GM21526 (cell line): ENCODE results near the gene RNU2-63P.
"Not testable (repeated sequence)": the region's sequence is repeated elsewhere in the genome, so short reads cannot be mapped to it uniquely, and the experiment has no call there.

Experiments used
- ATAC-seq: cut with Tn5 transposase; IDR thresholded peaks from one replicate; pipeline ENCODE4 v1.9.1; 2021; ENCODE audit warnings: moderate library complexity; ENCODE audit not compliant: unreplicated experiment, low FRiP score

Gene RNU2-63P

GRCh38 chr2:87987473-87987872 is 28.9 kb downstream of the RNU2-63P start:
- not testable (repeated sequence) for ATAC-seq

DNA sequence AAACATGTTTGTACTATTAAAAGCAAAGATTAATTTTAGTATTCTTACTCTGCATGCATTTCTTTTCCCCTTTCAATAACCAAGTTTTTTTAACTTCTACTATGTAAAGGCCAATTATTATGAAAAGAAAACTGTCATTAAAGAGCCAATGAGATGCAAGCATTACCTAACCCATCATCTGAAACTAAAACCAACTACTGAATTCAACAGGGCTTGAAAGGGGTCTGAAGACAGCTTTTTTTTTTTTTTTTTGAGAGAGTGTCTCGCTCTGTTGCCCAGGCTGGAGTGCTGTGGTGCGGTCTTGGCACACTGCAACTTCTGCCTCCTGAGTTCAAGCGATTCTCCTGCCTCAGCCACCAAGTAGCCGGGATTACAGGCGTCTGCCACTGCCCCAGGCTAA is 30.4 kb downstream of the RNU2-63P start:
- ATAC-seq: not testable (repeated sequence)

- not testable (repeated sequence) for ATAC-seq
Measured at GRCh38 chr2:87981182-87981581, 35.2 kb downstream of the RNU2-63P start.

DNA sequence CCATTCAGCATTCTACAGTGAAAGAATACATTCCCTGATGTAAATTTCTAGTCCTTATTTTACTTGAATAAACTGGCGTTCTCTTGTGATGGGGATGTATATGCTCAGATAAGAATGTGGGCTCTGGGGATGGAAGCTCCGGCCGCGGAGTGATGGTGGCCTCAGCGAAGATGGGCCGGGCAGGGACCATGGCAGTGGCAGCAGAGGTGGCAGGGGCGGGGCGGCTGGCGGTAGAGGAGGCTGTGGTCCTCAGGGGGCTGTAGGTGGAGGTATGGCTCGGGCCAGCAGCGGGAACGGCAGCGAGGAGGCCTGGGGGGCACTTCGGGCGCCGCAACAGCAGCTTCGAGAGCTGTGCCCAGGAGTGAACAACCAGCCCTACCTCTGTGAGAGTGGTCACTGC is 44.0 kb downstream of the RNU2-63P start:
- ATAC-seq: not testable (repeated sequence)
